GM12878 (cell line): ENCODE measurements around the gene CHAF1A. TPM values are rescaled to one million over a fixed set of nuclear protein-coding genes. Genes with fewer than 3 reads are reported as not detected.

Experiments used
- CHD1 ChIP-seq: IDR thresholded peaks from 2 replicates; pipeline ENCODE4 v1.6.1; 2012; ENCODE audit warnings: low read depth, low read length, improper control_type of control experiment
- DPF2 ChIP-seq: fragments of 450-650 bp; IDR thresholded peaks from 2 replicates; pipeline ENCODE4 v1.6.1; 2017; ENCODE audit warnings: mild to moderate bottlenecking
- GATAD2B ChIP-seq: fragments of 450-650 bp; conservative IDR thresholded peaks from 2 replicates; pipeline ENCODE4 v1.6.1; 2017; ENCODE audit warnings: low read depth, mild to moderate bottlenecking, moderate library complexity
- HDAC6 ChIP-seq: fragments of 200-600 bp; sonication (generic); IDR thresholded peaks from one replicate; pipeline ENCODE4 v1.8.0; 2017; ENCODE audit warnings: antibody characterized with exemption; ENCODE audit not compliant: unreplicated experiment
- LARP7 ChIP-seq: fragments of 450-650 bp; IDR thresholded peaks from 2 replicates; pipeline ENCODE4 v1.6.1; 2017; ENCODE audit warnings: mild to moderate bottlenecking
- NFYB ChIP-seq: IDR thresholded peaks from 2 replicates; pipeline ENCODE4 v1.6.1; 2011; ENCODE audit warnings: low read depth, mild to moderate bottlenecking, low read length, improper control_type of control experiment, moderate library complexity; ENCODE audit not compliant: insufficient read depth
- NRF1 ChIP-seq: conservative IDR thresholded peaks from 2 replicates; pipeline ENCODE4 v1.6.1; 2011; ENCODE audit warnings: mild to moderate bottlenecking, low read depth, low read length, improper control_type of control experiment
- RAD21 ChIP-seq: IDR thresholded peaks from 2 replicates; pipeline ENCODE4 v1.6.1; 2011; ENCODE audit warnings: mild to moderate bottlenecking, low read depth, low read length, moderate library complexity; ENCODE audit not compliant: insufficient read depth
- RFX5 ChIP-seq: IDR thresholded peaks from 2 replicates; pipeline ENCODE4 v1.6.1; 2011; ENCODE audit warnings: low read depth, low read length, improper control_type of control experiment
- SIN3A ChIP-seq: IDR thresholded peaks from 2 replicates; pipeline ENCODE4 v1.6.1; 2012; ENCODE audit warnings: low read depth, low read length, improper control_type of control experiment
- SMAD1 ChIP-seq: fragments of 450-650 bp; IDR thresholded peaks from 2 replicates; pipeline ENCODE4 v1.6.1; 2018; ENCODE audit warnings: mild to moderate bottlenecking, low read depth; ENCODE audit not compliant: partially characterized antibody
- SMARCA5 ChIP-seq: fragments of 450-650 bp; IDR thresholded peaks from 2 replicates; pipeline ENCODE4 v1.6.1; 2017; ENCODE audit warnings: mild to moderate bottlenecking
- SP1 ChIP-seq: IDR thresholded peaks from one replicate; pipeline ENCODE4 v1.6.1; 2011; ENCODE audit warnings: low read depth, low read length
- SPI1 ChIP-seq: IDR thresholded peaks from 2 replicates; pipeline ENCODE4 v1.6.1; 2011; ENCODE audit warnings: low read depth, mild to moderate bottlenecking, low read length, moderate library complexity, borderline replicate concordance; ENCODE audit not compliant: insufficient read depth
- STAT3 ChIP-seq: IDR thresholded peaks from 2 replicates; pipeline ENCODE4 v1.6.1; 2011; ENCODE audit warnings: low read depth, low read length, improper control_type of control experiment
- TAF1 ChIP-seq: IDR thresholded peaks from 2 replicates; pipeline ENCODE4 v1.6.1; 2011; ENCODE audit warnings: mild to moderate bottlenecking, low read depth, low read length, borderline replicate concordance
- TCF12 ChIP-seq: IDR thresholded peaks from 2 replicates; pipeline ENCODE4 v1.6.1; 2011; ENCODE audit warnings: low read depth, mild to moderate bottlenecking, low read length
- ZNF217 ChIP-seq: fragments of 450-650 bp; IDR thresholded peaks from 2 replicates; pipeline ENCODE4 v1.6.1; 2017; ENCODE audit warnings: antibody characterized with exemption, mild to moderate bottlenecking
- ZSCAN29 ChIP-seq: fragments of 450-650 bp; IDR thresholded peaks from 2 replicates; pipeline ENCODE4 v1.6.1; 2017; ENCODE audit warnings: mild to moderate bottlenecking, moderate library complexity
- polyA plus RNA-seq, 11 experiments: library from polyadenylated mRNA; depleted of rRNA in 4 of 11; unstranded in 6 of 11; stranded (reverse) in 5 of 11; fragments of >200 nt; fragmentation: Nextera tagmentation in 4 of 11; fragmentation: Illumina TruSeq in 1 of 11; extraction: Ambion mirVana in 4 of 11; extraction: Trizol in 1 of 11; gene quantifications; 1 replicate in 1 of 11; 2 replicates in 10 of 11; pipeline versions ENCODE4 v1.2.1 to v1.2.3, GENCODE V29; 2011 to 2016; ENCODE audit warnings: inconsistent platforms in 2 of 11, missing spikeins in 2 of 11, low read depth in 1 of 11
- total RNA-seq, 4 experiments: library from RNA; depleted of rRNA in 3 of 4; stranded (reverse); fragments of >200 nt in 3 of 4; fragmentation: Illumina TruSeq in 1 of 4; extraction: Trizol in 1 of 4; gene quantifications; 2 replicates each; pipeline versions ENCODE4 v1.2.1 to v1.2.3, GENCODE V29; 2013 to 2021
- TF ChIP-seq, protein P1 (sequence below): IDR thresholded peaks from 2 replicates; pipeline ENCODE4 v1.6.1; 2012; ENCODE audit warnings: low read depth, low read length, improper control_type of control experiment
- TF ChIP-seq, protein P2 (sequence below): fragments of 450-650 bp; IDR thresholded peaks from 2 replicates; pipeline ENCODE4 v1.6.1; 2017; ENCODE audit warnings: mild to moderate bottlenecking, moderate library complexity
- TF ChIP-seq, protein P3 (sequence below): IDR thresholded peaks from 2 replicates; pipeline ENCODE4 v1.6.1; 2011; ENCODE audit warnings: low read depth, low read length, improper control_type of control experiment, borderline replicate concordance
- TF ChIP-seq, protein P4 (sequence below): fragments of 450-650 bp; conservative IDR thresholded peaks from 2 replicates; pipeline ENCODE4 v1.6.1; 2017; ENCODE audit warnings: mild to moderate bottlenecking, moderate library complexity

The CHAF1A gene
- total and polyA plus RNA-seq, 10 of the 15 experiments (the other 5 are each of a cell fraction or from before 2014, with no cell fraction given): 1.3 to 69.1 (median 34.2) TPM

DNA sequence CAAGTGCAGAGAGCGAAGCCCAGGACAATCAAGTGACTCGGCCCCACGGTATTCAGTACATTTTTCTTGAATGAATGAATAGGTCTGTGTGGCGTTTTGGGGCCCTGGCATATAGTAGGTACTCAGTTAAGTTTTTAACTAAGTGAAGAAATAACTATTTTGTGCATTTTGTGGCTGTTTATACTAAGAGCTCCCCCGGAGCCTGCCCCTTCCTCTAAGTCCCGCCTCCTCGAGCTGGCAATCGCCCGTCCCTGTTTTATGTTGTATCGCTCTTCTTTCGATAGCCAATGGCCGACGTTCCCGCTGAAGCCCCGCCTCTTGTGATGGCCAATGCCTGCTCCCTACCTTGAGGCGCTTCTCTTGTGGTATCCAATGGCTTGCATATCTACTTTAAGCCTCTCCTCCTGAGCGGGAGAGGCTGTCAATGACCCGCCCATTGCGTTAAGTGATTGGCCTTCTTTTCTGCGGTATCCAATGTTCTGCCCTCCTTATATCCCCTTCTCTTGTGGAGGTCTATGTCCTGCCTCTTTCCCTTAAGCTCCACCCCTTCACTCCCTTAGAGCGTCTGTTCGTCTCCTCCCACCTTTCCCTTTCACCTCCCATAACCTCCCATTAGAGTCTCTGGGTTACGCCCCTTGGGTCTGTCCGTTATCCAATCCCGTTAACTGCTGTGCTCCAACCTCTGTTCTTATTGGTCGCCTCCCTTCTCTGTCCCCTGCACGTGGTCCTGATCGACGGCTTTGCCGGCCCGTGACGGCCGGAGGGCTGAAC, 69.1 kb downstream of the CHAF1A start (continued):
- TF ChIP-seq TCF12: no peak
- TF ChIP-seq, protein P1, sequence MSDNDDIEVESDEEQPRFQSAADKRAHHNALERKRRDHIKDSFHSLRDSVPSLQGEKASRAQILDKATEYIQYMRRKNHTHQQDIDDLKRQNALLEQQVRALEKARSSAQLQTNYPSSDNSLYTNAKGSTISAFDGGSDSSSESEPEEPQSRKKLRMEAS: peak; percentile 99
- TF ChIP-seq, protein P2, sequence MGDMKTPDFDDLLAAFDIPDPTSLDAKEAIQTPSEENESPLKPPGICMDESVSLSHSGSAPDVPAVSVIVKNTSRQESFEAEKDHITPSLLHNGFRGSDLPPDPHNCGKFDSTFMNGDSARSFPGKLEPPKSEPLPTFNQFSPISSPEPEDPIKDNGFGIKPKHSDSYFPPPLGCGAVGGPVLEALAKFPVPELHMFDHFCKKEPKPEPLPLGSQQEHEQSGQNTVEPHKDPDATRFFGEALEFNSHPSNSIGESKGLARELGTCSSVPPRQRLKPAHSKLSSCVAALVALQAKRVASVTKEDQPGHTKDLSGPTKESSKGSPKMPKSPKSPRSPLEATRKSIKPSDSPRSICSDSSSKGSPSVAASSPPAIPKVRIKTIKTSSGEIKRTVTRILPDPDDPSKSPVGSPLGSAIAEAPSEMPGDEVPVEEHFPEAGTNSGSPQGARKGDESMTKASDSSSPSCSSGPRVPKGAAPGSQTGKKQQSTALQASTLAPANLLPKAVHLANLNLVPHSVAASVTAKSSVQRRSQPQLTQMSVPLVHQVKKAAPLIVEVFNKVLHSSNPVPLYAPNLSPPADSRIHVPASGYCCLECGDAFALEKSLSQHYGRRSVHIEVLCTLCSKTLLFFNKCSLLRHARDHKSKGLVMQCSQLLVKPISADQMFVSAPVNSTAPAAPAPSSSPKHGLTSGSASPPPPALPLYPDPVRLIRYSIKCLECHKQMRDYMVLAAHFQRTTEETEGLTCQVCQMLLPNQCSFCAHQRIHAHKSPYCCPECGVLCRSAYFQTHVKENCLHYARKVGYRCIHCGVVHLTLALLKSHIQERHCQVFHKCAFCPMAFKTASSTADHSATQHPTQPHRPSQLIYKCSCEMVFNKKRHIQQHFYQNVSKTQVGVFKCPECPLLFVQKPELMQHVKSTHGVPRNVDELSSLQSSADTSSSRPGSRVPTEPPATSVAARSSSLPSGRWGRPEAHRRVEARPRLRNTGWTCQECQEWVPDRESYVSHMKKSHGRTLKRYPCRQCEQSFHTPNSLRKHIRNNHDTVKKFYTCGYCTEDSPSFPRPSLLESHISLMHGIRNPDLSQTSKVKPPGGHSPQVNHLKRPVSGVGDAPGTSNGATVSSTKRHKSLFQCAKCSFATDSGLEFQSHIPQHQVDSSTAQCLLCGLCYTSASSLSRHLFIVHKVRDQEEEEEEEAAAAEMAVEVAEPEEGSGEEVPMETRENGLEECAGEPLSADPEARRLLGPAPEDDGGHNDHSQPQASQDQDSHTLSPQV: no peak
- TF ChIP-seq SMARCA5: no peak
- TF ChIP-seq LARP7: no peak
- TF ChIP-seq RAD21: no peak
- no peak for TF ChIP-seq ZNF217
- TF ChIP-seq TAF1: no peak
- TF ChIP-seq SIN3A: peak; percentile 70
- TF ChIP-seq GATAD2B: no peak
- TF ChIP-seq SP1: peak; percentile 96
- no peak for TF ChIP-seq CHD1
- peak; percentile 99 for TF ChIP-seq DPF2
- peak; percentile 78 for TF ChIP-seq NFYB
- TF ChIP-seq, protein P3, sequence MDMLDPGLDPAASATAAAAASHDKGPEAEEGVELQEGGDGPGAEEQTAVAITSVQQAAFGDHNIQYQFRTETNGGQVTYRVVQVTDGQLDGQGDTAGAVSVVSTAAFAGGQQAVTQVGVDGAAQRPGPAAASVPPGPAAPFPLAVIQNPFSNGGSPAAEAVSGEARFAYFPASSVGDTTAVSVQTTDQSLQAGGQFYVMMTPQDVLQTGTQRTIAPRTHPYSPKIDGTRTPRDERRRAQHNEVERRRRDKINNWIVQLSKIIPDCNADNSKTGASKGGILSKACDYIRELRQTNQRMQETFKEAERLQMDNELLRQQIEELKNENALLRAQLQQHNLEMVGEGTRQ: peak; percentile 98
- TF ChIP-seq HDAC6: no peak
- TF ChIP-seq STAT3: no peak
- TF ChIP-seq SPI1: 0 out of 2 replicates have a peak, but pooled peaks have one; percentile 8
- TF ChIP-seq SMAD1: no peak
- TF ChIP-seq, protein P4, sequence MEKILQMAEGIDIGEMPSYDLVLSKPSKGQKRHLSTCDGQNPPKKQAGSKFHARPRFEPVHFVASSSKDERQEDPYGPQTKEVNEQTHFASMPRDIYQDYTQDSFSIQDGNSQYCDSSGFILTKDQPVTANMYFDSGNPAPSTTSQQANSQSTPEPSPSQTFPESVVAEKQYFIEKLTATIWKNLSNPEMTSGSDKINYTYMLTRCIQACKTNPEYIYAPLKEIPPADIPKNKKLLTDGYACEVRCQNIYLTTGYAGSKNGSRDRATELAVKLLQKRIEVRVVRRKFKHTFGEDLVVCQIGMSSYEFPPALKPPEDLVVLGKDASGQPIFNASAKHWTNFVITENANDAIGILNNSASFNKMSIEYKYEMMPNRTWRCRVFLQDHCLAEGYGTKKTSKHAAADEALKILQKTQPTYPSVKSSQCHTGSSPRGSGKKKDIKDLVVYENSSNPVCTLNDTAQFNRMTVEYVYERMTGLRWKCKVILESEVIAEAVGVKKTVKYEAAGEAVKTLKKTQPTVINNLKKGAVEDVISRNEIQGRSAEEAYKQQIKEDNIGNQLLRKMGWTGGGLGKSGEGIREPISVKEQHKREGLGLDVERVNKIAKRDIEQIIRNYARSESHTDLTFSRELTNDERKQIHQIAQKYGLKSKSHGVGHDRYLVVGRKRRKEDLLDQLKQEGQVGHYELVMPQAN: no peak
- peak; percentile 72 for TF ChIP-seq RFX5
- TF ChIP-seq NRF1: no peak
- no peak for TF ChIP-seq ZSCAN29
